WTC11 (cell line): Measurements from ENCODE around the gene SNX24. TPM values are rescaled to one million over a fixed set of nuclear protein-coding genes. Genes with fewer than 3 reads are reported as not detected.

Experiments
- ATAC-seq: fragments of 200-7000 bp; cut with Tn5 transposase; 2 replicates; pipeline ENCODE4 v1.10.0; 2021; ENCODE audit warnings: mild to moderate bottlenecking, moderate library complexity
- CTCF ChIA-PET: fragments of 300-600 bp; sonication (Branson Sonifier 250); formaldehyde crosslinking; loops from one replicate; lab custom pipeline; 2021; ENCODE audit warnings: antibody characterized with exemption; lab: Charles Lee
- POLR2A ChIA-PET: fragments of 350-600 bp; sonication (Branson Sonifier 250); formaldehyde crosslinking; loops from one replicate; lab custom pipeline; 2021; ENCODE audit warnings: antibody characterized with exemption; lab: Charles Lee
- DNase-seq: peaks from one replicate; pipeline ENCODE4 v3.0.0; 2021; ENCODE audit warnings: low spot score
- H3K27ac Mint-ChIP-seq: 2 replicates; pipeline ENCODE4 v1.8.0; 2021; ENCODE audit warnings: mixed read lengths
- H3K27me3 Mint-ChIP-seq: 2 replicates; pipeline ENCODE4 v1.8.0; 2021; ENCODE audit warnings: low read depth, mild to moderate bottlenecking, moderate library complexity, mixed read lengths
- H3K36me3 Mint-ChIP-seq: 2 replicates; pipeline ENCODE4 v1.8.0; 2021; ENCODE audit warnings: mixed read lengths
- H3K4me1 Mint-ChIP-seq: 2 replicates; pipeline ENCODE4 v1.8.0; 2022; ENCODE audit warnings: mixed read lengths
- H3K4me3 Mint-ChIP-seq: 2 replicates; pipeline ENCODE4 v1.8.0; 2021; ENCODE audit warnings: mild to moderate bottlenecking, moderate library complexity, mixed read lengths
- H3K9me3 Mint-ChIP-seq: 2 replicates; pipeline ENCODE4 v1.8.0; 2021; ENCODE audit warnings: mixed read lengths
- ATF2 ChIP-seq: sonication (generic); formaldehyde crosslinking; IDR thresholded peaks from 2 replicates; pipeline ENCODE4 v1.8.1; 2022; ENCODE audit warnings: low read depth, missing genetic modification reagents, borderline replicate concordance
- CDX4 ChIP-seq: fragments of 250-450 bp; sonication (Bioruptor Pico); IDR thresholded peaks from 2 replicates; pipeline ENCODE4 v1.9.0; 2021; ENCODE audit warnings: moderate library complexity, mild to moderate bottlenecking, inconsistent platforms, borderline replicate concordance
- ERG ChIP-seq: fragments of 250-450 bp; sonication (Bioruptor Pico); IDR thresholded peaks from 2 replicates; pipeline ENCODE4 v1.8.0; 2021; ENCODE audit warnings: mild to moderate bottlenecking
- ESRRA ChIP-seq: sonication (generic); formaldehyde crosslinking; IDR thresholded peaks from 2 replicates; pipeline ENCODE4 v1.8.1; 2022; ENCODE audit warnings: mild to moderate bottlenecking, missing genetic modification reagents, borderline replicate concordance
- ETV6 ChIP-seq: sonication (generic); formaldehyde crosslinking; IDR thresholded peaks from 2 replicates; pipeline ENCODE4 v1.8.1; 2022; ENCODE audit warnings: mild to moderate bottlenecking, missing genetic modification reagents
- FOXK1 ChIP-seq: sonication (generic); formaldehyde crosslinking; IDR thresholded peaks from 2 replicates; pipeline ENCODE4 v1.8.0; 2022; ENCODE audit warnings: mild to moderate bottlenecking, moderate library complexity, missing genetic modification reagents
- FOXP4 ChIP-seq: sonication (generic); formaldehyde crosslinking; IDR thresholded peaks from 2 replicates; pipeline ENCODE4 v1.8.0; 2022; ENCODE audit warnings: mild to moderate bottlenecking, missing genetic modification reagents
- HMGXB4 ChIP-seq: sonication (generic); formaldehyde crosslinking; IDR thresholded peaks from 2 replicates; pipeline ENCODE4 v1.8.1; 2023; ENCODE audit warnings: mild to moderate bottlenecking, moderate library complexity, missing genetic modification reagents
- IRF1 ChIP-seq: sonication (generic); formaldehyde crosslinking; IDR thresholded peaks from 2 replicates; pipeline ENCODE4 v1.8.0; 2023; ENCODE audit warnings: missing genetic modification reagents
- MXD4 ChIP-seq: fragments of 250-450 bp; sonication (Bioruptor Pico); IDR thresholded peaks from 2 replicates; pipeline ENCODE4 v1.8.0; 2021; ENCODE audit warnings: mild to moderate bottlenecking, moderate library complexity, borderline replicate concordance
- PREB ChIP-seq: sonication (generic); formaldehyde crosslinking; IDR thresholded peaks from 2 replicates; pipeline ENCODE4 v1.8.1; 2022; ENCODE audit warnings: mild to moderate bottlenecking, missing genetic modification reagents, moderate library complexity, borderline replicate concordance
- TCF7 ChIP-seq: sonication (generic); formaldehyde crosslinking; IDR thresholded peaks from 2 replicates; pipeline ENCODE4 v1.8.0; 2022; ENCODE audit warnings: mild to moderate bottlenecking, low read depth, missing genetic modification reagents, moderate library complexity
- TEAD1 ChIP-seq: sonication (generic); formaldehyde crosslinking; IDR thresholded peaks from 2 replicates; pipeline ENCODE4 v1.8.0; 2022; ENCODE audit warnings: mild to moderate bottlenecking, missing genetic modification reagents
- TP53 ChIP-seq: sonication (generic); formaldehyde crosslinking; IDR thresholded peaks from 2 replicates; pipeline ENCODE4 v1.8.1; 2023; ENCODE audit warnings: mild to moderate bottlenecking, missing genetic modification reagents
- ZBTB21 ChIP-seq: sonication (generic); formaldehyde crosslinking; IDR thresholded peaks from 2 replicates; pipeline ENCODE4 v1.8.1; 2023; ENCODE audit warnings: mild to moderate bottlenecking, missing genetic modification reagents, borderline replicate concordance
- ZNF138 ChIP-seq: sonication (generic); formaldehyde crosslinking; conservative IDR thresholded peaks from 2 replicates; pipeline ENCODE4 v1.8.1; 2022; ENCODE audit warnings: mild to moderate bottlenecking, moderate library complexity, missing genetic modification reagents
- ZNF532 ChIP-seq: fragments of 250-450 bp; sonication (Bioruptor Pico); IDR thresholded peaks from 2 replicates; pipeline ENCODE4 v1.9.0; 2021; ENCODE audit warnings: mild to moderate bottlenecking, borderline replicate concordance
- total RNA-seq: library from RNA; stranded (reverse); gene quantifications from 3 replicates; pipeline ENCODE4 v1.2.3, GENCODE V29; 2021

SNX24 gene
- total RNA-seq, 1 experiment from 2014 or later = 15.5 TPM

GRCh38 chr5:123035360-123035917 is 190.0 kb downstream of the SNX24 start (continued):
- TF ChIP-seq ZNF532 (CRISPR knock-in tag) (no peak), ETV6 (CRISPR knock-in tag) (no peak), PREB (CRISPR knock-in tag) (no peak), ERG (CRISPR knock-in tag) (no peak), CDX4 (CRISPR knock-in tag) (no peak), MXD4 (CRISPR knock-in tag) (no peak), ZNF138 (no peak), IRF1 (CRISPR knock-in tag) (no peak), TP53 (CRISPR knock-in tag) (no peak), TEAD1 (CRISPR knock-in tag) (no peak)
- TF ChIP-seq, all 79 proteins: peak for 5

- TF ChIP-seq ERG (CRISPR knock-in tag) (no peak), FOXP4 (no peak), ATF2 (CRISPR knock-in tag) (no peak), ZBTB21 (CRISPR knock-in tag) (peak; percentile 64; the same call in 1 of the 2 replicates), HMGXB4 (peak; percentile 48; the same call in 1 of the 2 replicates), TP53 (CRISPR knock-in tag) (no peak), TCF7 (CRISPR knock-in tag) (no peak), ESRRA (CRISPR knock-in tag) (no peak), FOXK1 (CRISPR knock-in tag) (no peak)
- ChIA-PET CTCF (interaction anchor here (1.1 to 1.3 kb wide), 3 partner anchors 51 to 332 kb away, joined by 3 to 5 read pairs (median 4); no protein-coding TSS in a partner anchor), POLR2A (interaction anchor here (1.0 kb wide), 1 partner anchor 387 kb away, joined by 3 read pairs; the partner anchor contains the start of gene CEP120)
- H3K27me3 Mint-ChIP-seq = peaks cover 52% of the 10 kb centered on the region
- no peaks in the 10 kb centered on the region for H3K36me3 Mint-ChIP-seq
- ATAC-seq (peak; percentile 38), DNase-seq (peak; percentile 60)
- H3K27ac Mint-ChIP-seq = no peak overlapping the region
- peaks cover 42% of the 10 kb centered on the region for H3K4me1 Mint-ChIP-seq
- H3K9me3 Mint-ChIP-seq = no peaks in the 10 kb centered on the region
- H3K4me3 Mint-ChIP-seq = peak overlapping the region; percentile 85
Measured at GRCh38 chr5:123035918-123036390, 190.5 kb downstream of the SNX24 start.
